ENCODE data around the gene METAP1D.

METAP1D gene

DNA sequence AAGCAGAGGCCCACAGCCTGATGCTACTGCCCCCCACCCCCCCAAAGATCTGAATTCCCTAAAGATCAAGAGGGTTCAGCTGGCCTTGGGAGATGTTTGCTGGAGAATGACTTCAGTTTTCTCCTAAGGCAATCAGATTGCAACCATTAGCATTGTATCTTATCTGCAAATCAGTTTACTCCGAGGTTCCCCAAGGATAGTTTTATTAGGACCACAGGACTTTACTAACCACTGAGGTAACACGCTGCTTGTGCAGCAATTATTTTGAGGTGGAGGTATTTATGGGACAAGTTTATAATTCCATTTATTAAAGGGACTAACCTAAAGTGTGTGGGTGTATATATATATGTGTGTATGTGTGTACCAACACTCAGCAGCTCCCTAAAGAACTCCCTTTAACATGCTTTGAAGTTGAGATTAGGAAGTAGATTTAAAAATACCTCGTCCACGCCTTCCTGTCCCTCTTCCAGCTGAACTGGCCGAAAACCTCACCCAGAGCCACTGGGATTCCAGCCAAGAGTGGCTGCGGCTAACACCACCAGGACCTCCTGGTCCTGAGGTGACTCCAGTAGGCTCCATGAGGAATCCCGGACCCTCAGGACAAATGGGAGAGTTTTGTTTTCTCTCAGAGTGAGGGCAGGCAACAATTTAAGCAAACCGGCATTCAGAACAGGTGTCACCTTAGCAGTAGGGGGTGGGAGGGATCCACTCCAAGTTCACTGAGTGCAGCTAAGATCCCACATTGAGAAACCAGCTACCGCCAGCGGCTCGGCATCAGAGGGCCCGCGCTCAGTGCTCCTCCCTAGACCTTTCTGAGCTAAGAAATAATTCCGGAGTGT is 82.6 kb downstream of the METAP1D start:
- DNase-seq: peak; percentile 1

- peak; percentile 4 for DNase-seq
Observed at GRCh38 chr2:172082944-172083627, 83.3 kb downstream of the METAP1D start.

GRCh38 chr2:172083628-172084394 is 84.1 kb downstream of the METAP1D start:
- peak; percentile 7 for DNase-seq

DNA sequence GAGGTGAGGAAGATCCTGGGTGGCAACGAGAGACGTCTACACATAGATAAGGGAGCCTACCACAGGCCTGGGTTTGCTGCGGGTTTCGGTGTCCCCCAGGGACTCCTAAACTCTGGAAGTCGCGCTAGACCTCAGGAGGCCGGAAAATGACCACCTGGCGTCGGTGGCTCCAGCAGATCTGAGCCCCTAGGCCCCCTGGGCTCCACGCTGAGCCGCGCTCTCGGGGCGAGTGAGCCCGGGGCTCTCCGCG is 84.6 kb downstream of the METAP1D start:
- no peak for DNase-seq

- DNase-seq: peak; percentile 62
Observed at GRCh38 chr2:172084645-172085459, 85.1 kb downstream of the METAP1D start.

- no peak for DNase-seq
Observed at GRCh38 chr2:172085460-172086159, 85.9 kb downstream of the METAP1D start, which contains the start of gene DLX1. Gene DLX1 (plus strand): TSS chr2:172085507. CDS start chr2:172085678, 171 bp downstream.

DNA sequence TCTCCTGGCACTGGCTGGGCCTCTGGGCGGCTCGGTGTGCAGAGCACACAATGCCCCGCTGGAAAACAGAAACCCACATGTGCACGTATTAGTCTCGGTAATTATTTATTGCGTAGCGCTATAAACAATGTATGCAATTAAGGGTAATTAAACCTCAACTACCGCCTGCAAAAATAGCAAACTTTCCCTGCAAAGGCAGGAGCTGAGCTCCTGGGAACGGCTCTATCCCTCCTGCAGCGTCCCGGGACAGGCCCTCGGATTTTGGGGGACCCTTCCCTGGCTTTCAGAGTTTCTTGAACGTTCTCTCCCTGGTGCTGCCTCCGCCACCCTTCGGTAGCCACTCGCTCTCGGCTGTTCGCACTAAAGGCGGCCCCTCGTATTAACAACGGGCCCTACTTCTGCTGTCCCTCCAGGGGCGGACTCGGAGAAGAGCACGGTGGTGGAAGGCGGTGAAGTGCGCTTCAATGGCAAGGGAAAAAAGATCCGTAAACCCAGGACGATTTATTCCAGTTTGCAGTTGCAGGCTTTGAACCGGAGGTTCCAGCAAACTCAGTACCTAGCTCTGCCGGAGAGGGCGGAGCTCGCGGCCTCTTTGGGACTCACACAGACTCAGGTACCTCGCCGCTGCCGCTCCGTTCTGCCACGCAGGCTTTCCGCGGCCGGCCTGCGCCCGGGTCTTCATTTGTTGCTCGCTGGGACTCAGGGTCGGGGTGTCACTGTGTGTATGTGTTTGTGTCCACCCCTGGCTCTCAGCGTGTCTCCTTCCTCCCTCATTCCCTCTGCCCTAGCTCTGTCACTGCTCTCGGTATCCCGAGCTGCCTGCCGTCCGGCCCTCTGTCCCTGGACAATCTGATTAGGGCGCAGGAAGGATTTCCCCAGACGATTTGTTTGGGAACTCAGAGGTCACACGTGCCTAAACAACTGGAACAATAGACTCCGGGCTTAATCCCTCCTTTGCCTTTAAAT is 86.8 kb downstream of the METAP1D start:
- DNase-seq: peak; percentile 63

- no peak for DNase-seq
Observed at GRCh38 chr2:172087207-172087779, 87.5 kb downstream of the METAP1D start.

GRCh38 chr2:172087780-172088244 is 88.1 kb downstream of the METAP1D start:
- no peak for DNase-seq

DNA sequence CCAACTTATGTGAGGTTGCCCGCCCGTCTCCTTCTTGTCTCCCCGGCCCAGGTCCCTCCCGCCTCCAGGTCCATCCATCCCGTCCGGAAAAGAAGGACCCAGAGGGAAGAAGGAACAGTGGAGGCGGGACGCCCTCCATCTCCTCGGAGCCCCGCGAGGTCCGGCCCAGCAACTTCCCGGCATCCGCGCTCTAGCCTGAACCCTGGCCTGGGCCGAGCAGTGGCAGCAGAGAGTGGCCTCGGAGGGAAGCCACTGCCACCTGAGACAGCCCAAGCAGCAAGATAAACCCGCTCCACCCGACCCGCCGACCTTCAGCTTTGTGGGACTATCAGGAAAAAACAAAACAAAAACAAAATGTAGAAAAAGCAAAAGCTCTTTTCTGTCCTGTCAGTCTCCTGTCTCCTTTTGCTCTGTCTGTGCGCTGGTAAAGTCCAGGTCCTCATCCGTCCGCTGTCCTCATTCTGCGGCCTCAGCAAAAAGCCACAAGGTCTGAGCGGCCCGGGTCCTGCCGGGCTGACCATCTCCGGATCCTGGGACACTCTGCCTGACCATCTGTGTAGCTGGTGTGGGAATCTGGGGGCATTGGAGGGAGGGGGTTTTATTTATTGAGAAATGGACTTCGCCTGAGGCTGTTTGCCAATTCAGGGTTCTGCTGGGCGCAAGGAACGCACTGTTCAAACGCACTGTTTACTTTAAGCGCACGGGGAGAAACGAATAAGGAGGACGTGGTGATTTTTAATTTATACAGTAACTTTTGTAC is 88.7 kb downstream of the METAP1D start:
- no peak for DNase-seq

DNA sequence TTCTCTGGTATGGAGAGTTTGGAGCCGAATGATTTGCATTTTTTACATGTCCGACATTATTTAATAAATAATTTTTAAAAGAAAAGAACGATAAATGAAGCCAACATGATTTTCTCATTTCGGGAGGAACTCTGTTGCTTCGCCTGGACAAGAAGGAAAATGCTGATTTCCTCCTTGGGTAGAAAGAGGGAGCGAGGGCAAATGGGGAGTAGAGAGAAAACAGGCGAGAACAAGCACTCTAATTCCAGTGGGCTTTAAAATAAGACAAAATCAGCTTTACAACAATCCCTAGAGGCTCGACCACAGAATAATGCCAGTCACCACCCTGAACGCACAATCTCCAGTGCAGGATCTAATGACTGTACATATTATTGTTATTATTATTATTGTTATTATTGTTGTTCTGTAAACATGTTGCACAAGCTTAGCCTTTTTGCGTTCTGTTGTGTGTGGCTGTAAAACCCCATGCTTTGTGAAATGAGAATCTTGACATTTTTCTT is 89.3 kb downstream of the METAP1D start:
- DNase-seq: no peak

DNA sequence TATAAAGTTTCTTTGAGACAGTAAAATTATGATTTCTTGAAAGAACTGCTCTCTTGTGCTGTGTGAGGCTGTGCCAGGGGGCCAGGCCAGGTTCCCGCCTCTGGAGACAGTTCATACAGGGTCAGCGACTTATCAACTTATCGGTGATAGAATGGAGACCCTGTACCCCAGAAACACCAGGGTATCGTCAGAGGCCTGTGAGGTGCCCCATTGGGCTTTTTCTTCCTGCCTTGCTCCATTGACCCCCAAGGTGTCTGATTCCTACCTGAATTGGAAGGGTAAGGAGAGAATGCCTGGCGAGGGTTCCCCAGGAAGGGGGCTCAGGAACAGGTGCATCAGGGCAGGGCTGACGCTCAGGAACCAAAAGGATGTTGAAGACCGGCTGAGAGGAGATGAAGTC is 89.9 kb downstream of the METAP1D start:
- no peak for DNase-seq

DNA sequence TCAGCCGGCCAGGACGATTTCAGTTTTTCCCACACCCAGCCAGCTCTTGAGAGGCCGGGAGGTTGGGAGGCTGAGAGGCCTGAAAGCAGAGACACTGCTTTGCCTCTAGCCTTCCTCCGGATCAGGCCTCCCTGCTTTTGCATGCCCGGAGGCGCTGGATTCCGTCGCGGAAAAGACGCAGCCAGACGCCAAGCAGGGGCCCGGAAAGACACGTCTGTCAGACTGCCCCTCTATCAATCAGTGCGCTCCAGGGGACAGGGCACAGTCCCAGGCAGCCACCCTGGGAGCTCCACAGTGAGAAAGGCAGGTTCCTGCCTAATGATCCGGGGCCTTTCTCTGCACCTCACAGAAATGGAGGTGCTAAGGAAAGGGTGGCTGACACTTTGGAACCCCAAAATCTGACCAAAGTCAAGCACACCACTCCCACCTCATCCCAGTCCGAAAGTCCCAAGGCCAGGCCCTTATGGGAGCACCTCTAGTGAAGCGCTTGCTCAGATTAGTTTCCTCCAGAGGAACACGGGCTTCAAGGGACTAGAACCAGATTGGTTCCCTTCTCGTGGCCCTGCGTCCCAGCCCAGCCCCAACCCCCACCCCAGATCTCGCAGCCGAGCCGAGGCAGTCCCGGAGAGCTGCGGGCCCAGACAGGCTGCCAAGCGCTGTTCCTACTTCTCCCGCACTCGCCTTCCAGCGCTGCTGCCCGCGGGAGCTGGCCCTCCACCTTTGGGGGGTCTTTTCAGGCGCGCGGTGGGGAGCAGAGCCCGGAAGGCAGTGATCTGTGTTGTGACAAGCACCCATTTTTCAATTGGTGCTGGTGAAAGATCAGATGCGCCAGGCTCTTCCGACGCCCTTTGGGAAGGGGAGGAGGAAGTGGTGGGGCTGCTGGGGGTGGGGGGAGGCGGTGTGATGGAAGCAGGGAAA is 90.5 kb downstream of the METAP1D start:
- DNase-seq: no peak

- no peak for DNase-seq
Observed at GRCh38 chr2:172091000-172091641, 91.4 kb downstream of the METAP1D start.

GRCh38 chr2:172091761-172092566 is 92.2 kb downstream of the METAP1D start:
- no peak for DNase-seq

DNA sequence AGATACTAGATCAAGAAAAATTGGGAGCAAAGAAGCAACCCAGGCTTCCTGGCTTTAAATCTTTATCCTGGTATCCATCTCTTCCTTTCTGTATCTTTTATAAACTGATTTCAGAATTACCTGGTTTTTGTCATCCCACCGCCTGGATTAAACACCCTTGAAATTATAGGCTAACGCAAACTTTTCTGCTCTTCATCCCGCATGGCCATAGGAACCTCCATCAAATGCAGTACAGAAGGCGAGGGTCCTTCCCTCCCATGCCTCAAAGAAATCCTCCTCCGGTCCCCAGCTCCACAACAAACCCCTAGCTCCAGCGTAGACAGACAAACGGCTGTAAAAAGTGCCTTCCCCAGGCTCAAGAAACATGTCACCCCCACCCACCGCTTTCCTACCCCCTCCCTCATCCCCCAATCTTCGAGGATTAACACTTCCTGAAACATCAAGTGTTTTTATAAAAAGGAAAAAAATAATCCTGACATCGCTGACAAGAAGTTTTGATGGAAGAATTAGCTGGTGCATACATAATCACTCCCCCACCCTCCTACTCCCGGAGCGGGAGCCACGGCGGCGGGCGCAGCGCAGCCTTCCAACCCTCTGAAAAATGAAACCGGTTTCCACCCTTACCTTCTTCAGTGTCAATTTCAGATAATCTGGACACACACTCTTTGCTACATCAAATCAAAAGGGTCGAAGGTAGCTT is 93.1 kb downstream of the METAP1D start:
- DNase-seq: no peak
